Placental epithelial cell (primary cell): ENCODE data around the gene POP5. TPM values are rescaled to one million over a fixed set of nuclear protein-coding genes. Genes with fewer than 3 reads are reported as not detected.

Source experiments
- total RNA-seq: library from RNA; depleted of rRNA; stranded (reverse); fragments of >200 nt; gene quantifications from 2 replicates; pipeline ENCODE4 v1.2.3, GENCODE V29; 2012

POP5 gene
- 31.0 and 38.7 TPM in 2 replicates for total RNA-seq

DNA sequence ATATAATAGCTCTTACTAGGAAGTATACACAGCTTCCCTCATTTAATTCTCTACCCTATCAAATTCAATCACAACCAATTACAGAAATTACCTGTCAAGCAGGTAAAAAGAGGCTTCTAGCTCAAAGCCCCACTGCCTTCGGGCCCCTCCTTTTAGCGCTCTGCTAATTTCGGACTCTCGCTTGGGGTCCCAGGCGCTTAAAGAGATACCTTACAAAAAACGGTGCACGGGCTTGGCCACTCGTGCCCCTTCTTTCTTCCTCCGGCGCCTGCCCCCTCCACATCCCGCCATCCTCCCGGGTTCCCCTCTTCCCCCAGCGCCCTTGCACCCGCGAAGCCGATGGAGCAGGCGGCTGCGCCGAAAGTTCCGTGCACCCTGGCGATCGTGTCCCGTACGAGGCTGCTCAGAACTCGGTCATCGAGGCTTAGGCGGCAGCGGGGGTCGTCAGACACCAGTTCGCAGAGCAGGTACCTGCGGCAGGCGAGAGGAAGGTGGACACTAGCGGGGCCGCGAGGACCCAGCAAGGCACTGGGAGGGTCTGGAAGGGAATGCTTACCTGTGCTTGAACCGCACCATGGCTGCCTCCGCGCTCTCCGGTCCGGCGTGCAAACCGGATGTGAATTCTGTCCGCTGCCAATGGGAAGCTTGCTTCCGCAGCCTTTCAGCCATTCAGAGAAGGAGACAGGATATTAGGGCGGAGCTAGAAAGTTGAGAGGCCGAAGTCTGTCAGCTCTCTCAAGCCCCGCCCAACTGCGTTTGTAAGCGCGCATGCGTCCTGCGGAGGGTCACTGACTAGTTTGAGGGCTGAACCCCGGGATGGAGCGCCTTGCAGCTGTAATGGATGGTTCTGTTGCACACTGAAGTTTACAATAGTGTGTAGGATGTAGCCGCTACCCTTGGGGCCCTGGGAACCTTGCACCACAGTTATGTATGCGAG, at the start of gene POP5:
Gene POP5, minus strand, starts transcription at position 616 of the 937 bp plus-strand sequence. Its CDS starts 40 bp downstream, at position 576.

DNA sequence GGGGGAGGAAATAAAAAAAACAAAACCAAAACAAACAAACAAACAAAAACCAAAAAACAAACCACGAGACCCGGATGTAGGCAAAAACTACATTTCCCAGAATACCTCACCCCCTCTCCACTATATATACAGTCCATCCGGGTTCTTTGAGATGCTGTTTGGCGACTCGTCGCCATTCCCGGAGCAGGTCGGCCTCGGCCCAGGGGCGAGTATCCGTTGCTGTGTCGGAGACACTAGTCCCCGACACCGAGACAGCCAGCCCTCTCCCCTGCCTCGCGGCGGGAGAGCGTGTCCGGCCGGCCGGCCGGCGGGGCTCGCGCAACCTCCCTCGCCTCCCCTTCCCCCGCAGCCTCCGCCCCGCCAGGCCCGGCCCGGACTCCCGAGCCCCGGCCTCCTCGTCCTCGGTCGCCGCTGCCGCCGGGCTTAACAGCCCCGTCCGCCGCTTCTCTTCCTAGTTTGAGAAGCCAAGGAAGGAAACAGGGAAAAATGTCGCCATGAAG, 46.9 kb downstream of the POP5 start, which contains the start of gene RNF10:
Gene RNF10, plus strand, starts transcription at position 154 of the 500 bp plus-strand sequence. CDS start 456 bp downstream, outside the sequence.

GRCh38 chr12:120528861-120529525, 52.2 kb downstream of the POP5 start, which contains the start of gene COQ5:
Gene COQ5 (minus strand): TSS chr12:120529158. CDS start chr12:120529141, 17 bp downstream.

Other genes with a start within 250 kb of the POP5 start
- 0.39 TPM in 1 of 2 replicates, not detected in the other for gene MSI1, start 212.2 kb downstream of the POP5 start, total RNA-seq
- 269 and 480 TPM in 2 replicates for gene COX6A1, start 143.3 kb downstream of the POP5 start, total RNA-seq
- 15.3 and 33.8 TPM in 2 replicates for gene TRIAP1, start 135.0 kb downstream of the POP5 start, total RNA-seq
- gene GATC, start 135.0 kb downstream of the POP5 start, total RNA-seq, result 13.3 and 19.7 TPM in 2 replicates
- 154 and 167 TPM in 2 replicates for gene SRSF9, start 111.7 kb downstream of the POP5 start, total RNA-seq
- gene DYNLL1, start 85.3 kb downstream of the POP5 start, total RNA-seq, result 179 and 288 TPM in 2 replicates
- 28.3 and 29.4 TPM in 2 replicates for gene COQ5, start 52.2 kb downstream of the POP5 start, total RNA-seq
- 102 and 118 TPM in 2 replicates for gene RNF10, start 47.0 kb downstream of the POP5 start, total RNA-seq
- 0.33 TPM in 1 of 2 replicates, not detected in the other for gene CABP1, start 59.2 kb upstream of the POP5 start, total RNA-seq
- gene MLEC, start 105.7 kb upstream of the POP5 start, total RNA-seq, result 65.6 and 112 TPM in 2 replicates
- gene UNC119B, start 129.1 kb upstream of the POP5 start, total RNA-seq, result 21.3 and 26.3 TPM in 2 replicates
- gene ACADS, start 144.4 kb upstream of the POP5 start, total RNA-seq, result 11.7 and 12.2 TPM in 2 replicates